SK-N-SH (cell line): Measurements from ENCODE around the gene UGP2. TPM values are rescaled to one million over a fixed set of nuclear protein-coding genes. Genes with fewer than 3 reads are reported as not detected.

Experiments
- CTCF ChIA-PET: fragments of 300-600, 350-600 bp; formaldehyde crosslinking; extraction: SDS; loops from one replicate; lab custom pipeline; 2021; lab: Yijun Ruan, JAX
- POLR2A ChIA-PET: fragments of 350-600 bp; sonication (Branson Sonifier 250); formaldehyde crosslinking; extraction: SDS; loops from one replicate; lab custom pipeline; 2020; ENCODE audit warnings: antibody characterized with exemption, inconsistent platforms; lab: Yijun Ruan, JAX
- DNase-seq: peaks from one replicate; pipeline ENCODE4 v3.0.0; 2012
- H2AFZ ChIP-seq: fragments of 200-600 bp; sonication (generic); 2 replicates; pipeline ENCODE4 v1.8.1; 2016; ENCODE audit warnings: antibody characterized with exemption, mild to moderate bottlenecking, low read depth
- H3F3A ChIP-seq: fragments of 200-600 bp; sonication (generic); replicated peaks from 2 replicates; pipeline ENCODE3; 2016; ENCODE audit warnings: antibody characterized with exemption, mild to moderate bottlenecking; ENCODE audit not compliant: insufficient read depth
- H3K27ac ChIP-seq, 2 experiments: fragments of 200-500 bp in 1 of 2; fragments of 200-600 bp in 1 of 2; sonication (Bioruptor generic) in 1 of 2; sonication (generic), shearing (Covaris generic) in 1 of 2; 2 replicates each; pipeline versions ENCODE4 v1.5.1 to v1.6.1; 2014 to 2016; ENCODE audit warnings: low read depth in 2 of 2, inconsistent platforms in 1 of 2, low read length in 1 of 2, mild to moderate bottlenecking in 1 of 2, mixed read lengths in 1 of 2
- H3K27me3 ChIP-seq: fragments of 200-600 bp; sonication (generic), shearing (Covaris generic); 2 replicates; pipeline ENCODE4 v1.6.1; 2016; ENCODE audit warnings: mixed run types; ENCODE audit not compliant: insufficient read depth
- H3K36me3 ChIP-seq, 2 experiments: fragments of 200-500 bp in 1 of 2; fragments of 200-600 bp in 1 of 2; sonication (Bioruptor generic) in 1 of 2; sonication (generic) in 1 of 2; replicated peaks in 1 of 2; 2 replicates each; pipeline versions ENCODE3 to v1.5.1; 2014 to 2016; ENCODE audit warnings: low read length in 1 of 2, mild to moderate bottlenecking in 1 of 2; ENCODE audit not compliant: insufficient read depth in 2 of 2, control insufficient read depth in 1 of 2
- H3K4me1 ChIP-seq, 2 experiments: fragments of 200-500 bp in 1 of 2; fragments of 200-600 bp in 1 of 2; sonication (Bioruptor generic) in 1 of 2; sonication (generic), shearing (Covaris generic) in 1 of 2; 2 replicates each; pipeline versions ENCODE4 v1.5.1 to v1.6.1; 2014 to 2016; ENCODE audit warnings: low read depth in 1 of 2, low read length in 1 of 2, mixed run types in 1 of 2; ENCODE audit not compliant: insufficient read depth in 2 of 2, control insufficient read depth in 1 of 2
- H3K4me2 ChIP-seq: fragments of 200-600 bp; sonication (generic), shearing (Covaris generic); 2 replicates; pipeline ENCODE4 v1.6.1; 2017; ENCODE audit warnings: mixed run types
- H3K4me3 ChIP-seq, 2 experiments: fragments of 200-500 bp in 1 of 2; fragments of 200-600 bp in 1 of 2; sonication (Bioruptor generic) in 1 of 2; sonication (generic), shearing (Covaris generic) in 1 of 2; 2 replicates each; pipeline versions ENCODE4 v1.5.1 to v1.8.1; 2014 to 2016; ENCODE audit warnings: low read depth in 2 of 2, inconsistent platforms in 1 of 2, low read length in 1 of 2, mild to moderate bottlenecking in 1 of 2, mixed read lengths in 1 of 2, moderate library complexity in 1 of 2
- H3K79me2 ChIP-seq: fragments of 200-600 bp; sonication (generic); 2 replicates; pipeline ENCODE4 v1.8.1; 2017; ENCODE audit warnings: mild to moderate bottlenecking; ENCODE audit not compliant: insufficient read depth
- H3K9ac ChIP-seq: fragments of 200-600 bp; sonication (generic); 2 replicates; pipeline ENCODE4 v1.6.1; 2017; ENCODE audit warnings: mixed run types
- H3K9me2 ChIP-seq: fragments of 200-600 bp; sonication (generic); 2 replicates; pipeline ENCODE4 v1.6.1; 2017; ENCODE audit warnings: mixed run types
- H3K9me3 ChIP-seq: fragments of 200-600 bp; sonication (generic); 2 replicates; pipeline ENCODE4 v1.6.1; 2017; ENCODE audit warnings: mixed run types, mild to moderate bottlenecking, moderate library complexity
- H4K20me1 ChIP-seq: fragments of 200-600 bp; sonication (generic); 2 replicates; pipeline ENCODE4 v1.6.1; 2017; ENCODE audit warnings: mild to moderate bottlenecking, mixed run types; ENCODE audit not compliant: insufficient read depth
- ELF1 ChIP-seq: IDR thresholded peaks from 2 replicates; pipeline ENCODE4 v1.4.0; 2012
- EP300 ChIP-seq, 2 experiments: IDR thresholded peaks; 2 replicates each; pipeline versions ENCODE4 v1.4.0 to v1.6.1; 2012; ENCODE audit warnings: borderline replicate concordance in 1 of 2, low read depth in 1 of 2, low read length in 1 of 2
- FOSL2 ChIP-seq: IDR thresholded peaks from 2 replicates; pipeline ENCODE4 v1.4.0; 2012; ENCODE audit warnings: low read depth, mild to moderate bottlenecking, moderate library complexity, borderline replicate concordance
- MAX ChIP-seq: IDR thresholded peaks from 2 replicates; pipeline ENCODE4 v1.4.0; 2012; ENCODE audit warnings: low read depth
- MXI1 ChIP-seq: IDR thresholded peaks from 2 replicates; pipeline ENCODE4 v1.6.1; 2012; ENCODE audit warnings: mild to moderate bottlenecking, low read depth, low read length, improper control_type of control experiment
- RAD21 ChIP-seq: IDR thresholded peaks from 2 replicates; pipeline ENCODE4 v1.6.1; 2012; ENCODE audit warnings: mild to moderate bottlenecking, low read length
- RCOR1 ChIP-seq: fragments of 150-350 bp; IDR thresholded peaks from 2 replicates; pipeline ENCODE4 v1.6.1; 2017; ENCODE audit warnings: antibody characterized with exemption, low read length
- RXRA ChIP-seq: IDR thresholded peaks from 2 replicates; pipeline ENCODE4 v1.4.0; 2012; ENCODE audit warnings: low read depth, mild to moderate bottlenecking, borderline replicate concordance
- TAF1 ChIP-seq: IDR thresholded peaks from 2 replicates; pipeline ENCODE4 v1.6.1; 2012; ENCODE audit warnings: low read depth, mild to moderate bottlenecking, low read length, moderate library complexity, borderline replicate concordance
- TCF12 ChIP-seq: IDR thresholded peaks from 2 replicates; pipeline ENCODE4 v1.4.0; 2012
- TEAD4 ChIP-seq: IDR thresholded peaks from 2 replicates; pipeline ENCODE4 v1.4.0; 2012; ENCODE audit warnings: mild to moderate bottlenecking, borderline replicate concordance; ENCODE audit not compliant: insufficient read depth
- WGBS: methylation state at CpG from one replicate; pipeline ENCODE4 v1.1.6; 2017; ENCODE audit warnings: low lambda C conversion rate; 5-methylcytosine and 5-hydroxymethylcytosine counted together
- polyA plus RNA-seq, 3 experiments: library from polyadenylated mRNA; depleted of rRNA; stranded (reverse); fragments of >200 nt; gene quantifications; 2 replicates each; pipeline ENCODE4 v1.2.3, GENCODE V29; 2012
- TF ChIP-seq, protein P1 (sequence below): IDR thresholded peaks from 2 replicates; pipeline ENCODE4 v1.6.1; 2012; ENCODE audit warnings: mild to moderate bottlenecking, low read depth, low read length, moderate library complexity
- TF ChIP-seq, protein P2 (sequence below): IDR thresholded peaks from 2 replicates; pipeline ENCODE4; 2012

Gene UGP2
- polyA plus RNA-seq, 1 of the 3 experiments (the other 2 are of a cell fraction) = 30.1 TPM

DNA sequence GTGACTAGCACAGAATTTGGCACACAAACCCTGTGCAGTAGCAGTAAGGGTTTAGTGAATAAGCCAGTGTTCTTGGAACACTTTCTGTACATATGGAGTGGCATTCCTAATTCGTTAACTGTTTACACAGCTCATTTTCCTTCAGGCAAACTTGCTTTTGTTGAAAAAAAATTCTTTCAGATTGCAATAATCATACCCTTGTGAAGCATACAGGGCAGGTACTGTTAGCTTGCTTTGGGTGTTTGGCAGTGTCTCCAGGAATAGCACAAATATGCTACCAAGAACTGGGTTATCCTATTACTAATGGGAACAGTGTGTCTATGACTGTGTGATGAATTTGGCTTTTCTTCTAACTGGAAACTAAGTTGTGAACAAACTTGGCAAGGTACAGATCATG is 33.4 kb downstream of the UGP2 start:
- DNase-seq = no peak
- TF ChIP-seq MAX (no peak), TAF1 (no peak), MXI1 (no peak), RXRA (no peak), ELF1 (no peak), FOSL2 (no peak), TCF12 (no peak), RAD21 (no peak), TEAD4 (no peak), EP300 (IDR thresholded peaks at IDR 0.05; ENCODE audit: borderline replicate concordance in 1 of 2, low read depth in 1 of 2, low read length in 1 of 2) (no peak)
- TF ChIP-seq, protein P1, sequence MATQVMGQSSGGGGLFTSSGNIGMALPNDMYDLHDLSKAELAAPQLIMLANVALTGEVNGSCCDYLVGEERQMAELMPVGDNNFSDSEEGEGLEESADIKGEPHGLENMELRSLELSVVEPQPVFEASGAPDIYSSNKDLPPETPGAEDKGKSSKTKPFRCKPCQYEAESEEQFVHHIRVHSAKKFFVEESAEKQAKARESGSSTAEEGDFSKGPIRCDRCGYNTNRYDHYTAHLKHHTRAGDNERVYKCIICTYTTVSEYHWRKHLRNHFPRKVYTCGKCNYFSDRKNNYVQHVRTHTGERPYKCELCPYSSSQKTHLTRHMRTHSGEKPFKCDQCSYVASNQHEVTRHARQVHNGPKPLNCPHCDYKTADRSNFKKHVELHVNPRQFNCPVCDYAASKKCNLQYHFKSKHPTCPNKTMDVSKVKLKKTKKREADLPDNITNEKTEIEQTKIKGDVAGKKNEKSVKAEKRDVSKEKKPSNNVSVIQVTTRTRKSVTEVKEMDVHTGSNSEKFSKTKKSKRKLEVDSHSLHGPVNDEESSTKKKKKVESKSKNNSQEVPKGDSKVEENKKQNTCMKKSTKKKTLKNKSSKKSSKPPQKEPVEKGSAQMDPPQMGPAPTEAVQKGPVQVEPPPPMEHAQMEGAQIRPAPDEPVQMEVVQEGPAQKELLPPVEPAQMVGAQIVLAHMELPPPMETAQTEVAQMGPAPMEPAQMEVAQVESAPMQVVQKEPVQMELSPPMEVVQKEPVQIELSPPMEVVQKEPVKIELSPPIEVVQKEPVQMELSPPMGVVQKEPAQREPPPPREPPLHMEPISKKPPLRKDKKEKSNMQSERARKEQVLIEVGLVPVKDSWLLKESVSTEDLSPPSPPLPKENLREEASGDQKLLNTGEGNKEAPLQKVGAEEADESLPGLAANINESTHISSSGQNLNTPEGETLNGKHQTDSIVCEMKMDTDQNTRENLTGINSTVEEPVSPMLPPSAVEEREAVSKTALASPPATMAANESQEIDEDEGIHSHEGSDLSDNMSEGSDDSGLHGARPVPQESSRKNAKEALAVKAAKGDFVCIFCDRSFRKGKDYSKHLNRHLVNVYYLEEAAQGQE = no peak
- TF ChIP-seq, protein P2, sequence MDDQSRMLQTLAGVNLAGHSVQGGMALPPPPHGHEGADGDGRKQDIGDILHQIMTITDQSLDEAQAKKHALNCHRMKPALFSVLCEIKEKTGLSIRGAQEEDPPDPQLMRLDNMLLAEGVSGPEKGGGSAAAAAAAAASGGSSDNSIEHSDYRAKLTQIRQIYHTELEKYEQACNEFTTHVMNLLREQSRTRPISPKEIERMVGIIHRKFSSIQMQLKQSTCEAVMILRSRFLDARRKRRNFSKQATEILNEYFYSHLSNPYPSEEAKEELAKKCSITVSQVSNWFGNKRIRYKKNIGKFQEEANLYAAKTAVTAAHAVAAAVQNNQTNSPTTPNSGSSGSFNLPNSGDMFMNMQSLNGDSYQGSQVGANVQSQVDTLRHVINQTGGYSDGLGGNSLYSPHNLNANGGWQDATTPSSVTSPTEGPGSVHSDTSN = no peak
- Histone ChIP-seq H3K27ac (no peak overlapping the region), H3K9ac (no peak overlapping the region), H3K4me2 (no peak overlapping the region), H3K79me2 (peaks cover 23% of the 10 kb centered on the region; the same call in 1 of the 2 replicates), H4K20me1 (no peaks in the 10 kb centered on the region), H3K9me2 (no peaks in the 10 kb centered on the region), H3K4me1 (peaks cover 0 to 6% of the 10 kb centered on the region in 2 experiments; a peak in 3 of 4 replicates), H3K27me3 (no peaks in the 10 kb centered on the region), H2AFZ (no peak overlapping the region), H3K4me3 (no peak overlapping the region), H3F3A (no peaks in the 10 kb centered on the region), H3K9me3 (no peaks in the 10 kb centered on the region), H3K36me3 (peaks cover 24 to 36% of the 10 kb centered on the region in 2 experiments)
- POLR2A ChIA-PET = no interaction called here
- CTCF ChIA-PET = interaction anchor here (1.0 to 1.9 kb wide), 2 partner anchors 10 to 18 kb away, joined by 3 to 4 read pairs; no protein-coding TSS in a partner anchor
- WGBS = 82% methylated on average over 1 of the region's 1 CpG

- Histone ChIP-seq H2AFZ (no peak overlapping the region), H3K79me2 (peaks cover 23% of the 10 kb centered on the region; the same call in 1 of the 2 replicates), H3K9me2 (no peaks in the 10 kb centered on the region), H3K4me2 (no peak overlapping the region), H3K27me3 (no peaks in the 10 kb centered on the region), H3K9me3 (no peaks in the 10 kb centered on the region), H3K27ac (no peak overlapping the region; a peak in 1 of 4 replicates), H3K9ac (no peak overlapping the region), H3K4me1 (peaks cover 0 to 6% of the 10 kb centered on the region in 2 experiments; a peak in 3 of 4 replicates), H3F3A (no peaks in the 10 kb centered on the region), H3K4me3 (no peak overlapping the region), H3K36me3 (peaks cover 25 to 40% of the 10 kb centered on the region in 2 experiments), H4K20me1 (no peaks in the 10 kb centered on the region)
- DNase-seq = no peak
- TF ChIP-seq RCOR1 = no peak
- 99% methylated on average over 3 of the region's 3 CpGs for WGBS
- POLR2A ChIA-PET = no interaction called here
- CTCF ChIA-PET = interaction anchor here (1.0 to 2.1 kb wide), 5 partner anchors 9 to 177 kb away, joined by 3 to 8 read pairs (median 6); no protein-coding TSS in a partner anchor
Measured at GRCh38 chr2:63875559-63876245, 34.0 kb downstream of the UGP2 start.
